Measurements from ENCODE around the gene FOXP2.

FOXP2 gene

DNA sequence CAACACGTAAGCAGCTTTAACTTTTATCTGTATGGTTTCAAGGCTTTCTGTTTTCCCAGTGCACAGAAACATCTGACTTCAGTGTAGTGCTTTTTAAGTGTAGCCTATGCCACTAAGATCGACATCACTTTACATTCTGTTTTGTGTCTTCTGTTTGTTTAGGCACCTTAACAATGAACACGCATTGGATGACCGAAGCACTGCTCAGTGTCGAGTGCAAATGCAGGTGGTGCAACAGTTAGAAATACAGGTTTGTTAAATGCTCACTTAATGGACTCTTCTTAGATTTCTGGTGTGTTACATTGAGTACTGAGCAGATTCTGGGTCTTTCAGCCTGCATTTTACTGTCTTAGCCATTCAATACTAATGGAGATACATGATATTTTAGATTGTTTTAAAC is 237.4 kb downstream of the FOXP2 start (continued):
- TF ChIP-seq, protein P1, sequence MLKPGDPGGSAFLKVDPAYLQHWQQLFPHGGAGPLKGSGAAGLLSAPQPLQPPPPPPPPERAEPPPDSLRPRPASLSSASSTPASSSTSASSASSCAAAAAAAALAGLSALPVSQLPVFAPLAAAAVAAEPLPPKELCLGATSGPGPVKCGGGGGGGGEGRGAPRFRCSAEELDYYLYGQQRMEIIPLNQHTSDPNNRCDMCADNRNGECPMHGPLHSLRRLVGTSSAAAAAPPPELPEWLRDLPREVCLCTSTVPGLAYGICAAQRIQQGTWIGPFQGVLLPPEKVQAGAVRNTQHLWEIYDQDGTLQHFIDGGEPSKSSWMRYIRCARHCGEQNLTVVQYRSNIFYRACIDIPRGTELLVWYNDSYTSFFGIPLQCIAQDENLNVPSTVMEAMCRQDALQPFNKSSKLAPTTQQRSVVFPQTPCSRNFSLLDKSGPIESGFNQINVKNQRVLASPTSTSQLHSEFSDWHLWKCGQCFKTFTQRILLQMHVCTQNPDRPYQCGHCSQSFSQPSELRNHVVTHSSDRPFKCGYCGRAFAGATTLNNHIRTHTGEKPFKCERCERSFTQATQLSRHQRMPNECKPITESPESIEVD (tag by site-specific recombination; IDR thresholded peaks at IDR 0.05), result peak; percentile 37; the same call in 1 of the 2 replicates
- TF ChIP-seq ZNF530 (tag by site-specific recombination; IDR thresholded peaks at IDR 0.05; ENCODE audit: low read depth) (no peak), ZNF837 (tag by site-specific recombination; IDR thresholded peaks at IDR 0.05) (no peak), ZNF16 (tag by site-specific recombination; IDR thresholded peaks at IDR 0.05; ENCODE audit: low read depth) (no peak), KLF10 (tag by site-specific recombination; IDR thresholded peaks at IDR 0.05) (no peak), ZBTB17 (tag by site-specific recombination; IDR thresholded peaks at IDR 0.05) (peak; percentile 82), IKZF3 (tag by site-specific recombination; IDR thresholded peaks at IDR 0.05) (no peak), ZBTB26 (tag by site-specific recombination; optimal IDR thresholded peaks at IDR 0.05) (no peak), ZNF768 (tag by site-specific recombination; IDR thresholded peaks at IDR 0.05) (no peak), ZNF664 (tag by site-specific recombination; IDR thresholded peaks at IDR 0.05) (peak; percentile 84), ZNF624 (tag by site-specific recombination; IDR thresholded peaks at IDR 0.05) (no peak), ZBTB8A (tag by site-specific recombination; IDR thresholded peaks at IDR 0.05) (no peak), ZEB2 (tag by site-specific recombination; IDR thresholded peaks at IDR 0.05) (no peak), ZNF335 (tag by site-specific recombination; conservative IDR thresholded peaks at IDR 0.05) (0 out of 2 replicates have a peak, but pooled peaks have one; percentile 15), HOXD13 (CRISPR knock-in tag; IDR thresholded peaks at IDR 0.05; ENCODE audit: borderline replicate concordance) (no peak), ZNF202 (tag by site-specific recombination; IDR thresholded peaks at IDR 0.05; ENCODE audit: borderline replicate concordance) (no peak), REPIN1 (tag by site-specific recombination; IDR thresholded peaks at IDR 0.05; ENCODE audit: low read depth) (no peak), ZNF121 (tag by site-specific recombination; IDR thresholded peaks at IDR 0.05) (no peak)
- TF ChIP-seq, protein P2, sequence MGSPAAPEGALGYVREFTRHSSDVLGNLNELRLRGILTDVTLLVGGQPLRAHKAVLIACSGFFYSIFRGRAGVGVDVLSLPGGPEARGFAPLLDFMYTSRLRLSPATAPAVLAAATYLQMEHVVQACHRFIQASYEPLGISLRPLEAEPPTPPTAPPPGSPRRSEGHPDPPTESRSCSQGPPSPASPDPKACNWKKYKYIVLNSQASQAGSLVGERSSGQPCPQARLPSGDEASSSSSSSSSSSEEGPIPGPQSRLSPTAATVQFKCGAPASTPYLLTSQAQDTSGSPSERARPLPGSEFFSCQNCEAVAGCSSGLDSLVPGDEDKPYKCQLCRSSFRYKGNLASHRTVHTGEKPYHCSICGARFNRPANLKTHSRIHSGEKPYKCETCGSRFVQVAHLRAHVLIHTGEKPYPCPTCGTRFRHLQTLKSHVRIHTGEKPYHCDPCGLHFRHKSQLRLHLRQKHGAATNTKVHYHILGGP (tag by site-specific recombination; IDR thresholded peaks at IDR 0.05), result no peak
- TF ChIP-seq, protein P3, sequence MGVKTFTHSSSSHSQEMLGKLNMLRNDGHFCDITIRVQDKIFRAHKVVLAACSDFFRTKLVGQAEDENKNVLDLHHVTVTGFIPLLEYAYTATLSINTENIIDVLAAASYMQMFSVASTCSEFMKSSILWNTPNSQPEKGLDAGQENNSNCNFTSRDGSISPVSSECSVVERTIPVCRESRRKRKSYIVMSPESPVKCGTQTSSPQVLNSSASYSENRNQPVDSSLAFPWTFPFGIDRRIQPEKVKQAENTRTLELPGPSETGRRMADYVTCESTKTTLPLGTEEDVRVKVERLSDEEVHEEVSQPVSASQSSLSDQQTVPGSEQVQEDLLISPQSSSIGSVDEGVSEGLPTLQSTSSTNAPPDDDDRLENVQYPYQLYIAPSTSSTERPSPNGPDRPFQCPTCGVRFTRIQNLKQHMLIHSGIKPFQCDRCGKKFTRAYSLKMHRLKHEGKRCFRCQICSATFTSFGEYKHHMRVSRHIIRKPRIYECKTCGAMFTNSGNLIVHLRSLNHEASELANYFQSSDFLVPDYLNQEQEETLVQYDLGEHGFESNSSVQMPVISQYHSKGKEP (tag by site-specific recombination; IDR thresholded peaks at IDR 0.05), result peak; percentile 57; the same call in 1 of the 2 replicates
- TF ChIP-seq, protein P4, sequence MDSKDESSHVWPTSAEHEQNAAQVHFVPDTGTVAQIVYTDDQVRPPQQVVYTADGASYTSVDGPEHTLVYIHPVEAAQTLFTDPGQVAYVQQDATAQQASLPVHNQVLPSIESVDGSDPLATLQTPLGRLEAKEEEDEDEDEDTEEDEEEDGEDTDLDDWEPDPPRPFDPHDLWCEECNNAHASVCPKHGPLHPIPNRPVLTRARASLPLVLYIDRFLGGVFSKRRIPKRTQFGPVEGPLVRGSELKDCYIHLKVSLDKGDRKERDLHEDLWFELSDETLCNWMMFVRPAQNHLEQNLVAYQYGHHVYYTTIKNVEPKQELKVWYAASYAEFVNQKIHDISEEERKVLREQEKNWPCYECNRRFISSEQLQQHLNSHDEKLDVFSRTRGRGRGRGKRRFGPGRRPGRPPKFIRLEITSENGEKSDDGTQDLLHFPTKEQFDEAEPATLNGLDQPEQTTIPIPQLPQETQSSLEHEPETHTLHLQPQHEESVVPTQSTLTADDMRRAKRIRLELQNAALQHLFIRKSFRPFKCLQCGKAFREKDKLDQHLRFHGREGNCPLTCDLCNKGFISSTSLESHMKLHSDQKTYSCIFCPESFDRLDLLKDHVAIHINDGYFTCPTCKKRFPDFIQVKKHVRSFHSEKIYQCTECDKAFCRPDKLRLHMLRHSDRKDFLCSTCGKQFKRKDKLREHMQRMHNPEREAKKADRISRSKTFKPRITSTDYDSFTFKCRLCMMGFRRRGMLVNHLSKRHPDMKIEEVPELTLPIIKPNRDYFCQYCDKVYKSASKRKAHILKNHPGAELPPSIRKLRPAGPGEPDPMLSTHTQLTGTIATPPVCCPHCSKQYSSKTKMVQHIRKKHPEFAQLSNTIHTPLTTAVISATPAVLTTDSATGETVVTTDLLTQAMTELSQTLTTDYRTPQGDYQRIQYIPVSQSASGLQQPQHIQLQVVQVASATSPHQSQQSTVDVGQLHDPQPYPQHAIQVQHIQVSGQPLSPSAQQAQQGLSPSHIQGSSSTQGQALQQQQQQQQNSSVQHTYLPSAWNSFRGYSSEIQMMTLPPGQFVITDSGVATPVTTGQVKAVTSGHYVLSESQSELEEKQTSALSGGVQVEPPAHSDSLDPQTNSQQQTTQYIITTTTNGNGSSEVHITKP (tag by site-specific recombination; IDR thresholded peaks at IDR 0.05), result peak; percentile 68
- TF ChIP-seq, protein P5, sequence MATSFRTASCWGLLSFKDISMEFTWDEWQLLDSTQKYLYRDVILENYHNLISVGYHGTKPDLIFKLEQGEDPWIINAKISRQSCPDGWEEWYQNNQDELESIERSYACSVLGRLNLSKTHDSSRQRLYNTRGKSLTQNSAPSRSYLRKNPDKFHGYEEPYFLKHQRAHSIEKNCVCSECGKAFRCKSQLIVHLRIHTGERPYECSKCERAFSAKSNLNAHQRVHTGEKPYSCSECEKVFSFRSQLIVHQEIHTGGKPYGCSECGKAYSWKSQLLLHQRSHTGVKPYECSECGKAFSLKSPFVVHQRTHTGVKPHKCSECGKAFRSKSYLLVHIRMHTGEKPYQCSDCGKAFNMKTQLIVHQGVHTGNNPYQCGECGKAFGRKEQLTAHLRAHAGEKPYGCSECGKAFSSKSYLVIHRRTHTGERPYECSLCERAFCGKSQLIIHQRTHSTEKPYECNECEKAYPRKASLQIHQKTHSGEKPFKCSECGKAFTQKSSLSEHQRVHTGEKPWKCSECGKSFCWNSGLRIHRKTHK (tag by site-specific recombination; IDR thresholded peaks at IDR 0.05), result no peak
- TF ChIP-seq, protein P6, sequence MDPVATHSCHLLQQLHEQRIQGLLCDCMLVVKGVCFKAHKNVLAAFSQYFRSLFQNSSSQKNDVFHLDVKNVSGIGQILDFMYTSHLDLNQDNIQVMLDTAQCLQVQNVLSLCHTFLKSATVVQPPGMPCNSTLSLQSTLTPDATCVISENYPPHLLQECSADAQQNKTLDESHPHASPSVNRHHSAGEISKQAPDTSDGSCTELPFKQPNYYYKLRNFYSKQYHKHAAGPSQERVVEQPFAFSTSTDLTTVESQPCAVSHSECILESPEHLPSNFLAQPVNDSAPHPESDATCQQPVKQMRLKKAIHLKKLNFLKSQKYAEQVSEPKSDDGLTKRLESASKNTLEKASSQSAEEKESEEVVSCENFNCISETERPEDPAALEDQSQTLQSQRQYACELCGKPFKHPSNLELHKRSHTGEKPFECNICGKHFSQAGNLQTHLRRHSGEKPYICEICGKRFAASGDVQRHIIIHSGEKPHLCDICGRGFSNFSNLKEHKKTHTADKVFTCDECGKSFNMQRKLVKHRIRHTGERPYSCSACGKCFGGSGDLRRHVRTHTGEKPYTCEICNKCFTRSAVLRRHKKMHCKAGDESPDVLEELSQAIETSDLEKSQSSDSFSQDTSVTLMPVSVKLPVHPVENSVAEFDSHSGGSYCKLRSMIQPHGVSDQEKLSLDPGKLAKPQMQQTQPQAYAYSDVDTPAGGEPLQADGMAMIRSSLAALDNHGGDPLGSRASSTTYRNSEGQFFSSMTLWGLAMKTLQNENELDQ (tag by site-specific recombination; IDR thresholded peaks at IDR 0.05; ENCODE audit: low read depth), result no peak

Measured in HEK293 (cell line).